H9 (cell line): ENCODE measurements around the gene ACOT13. TPM values are rescaled to one million over a fixed set of nuclear protein-coding genes. Genes with fewer than 3 reads are reported as not detected.
A peak's percentile ranks its signal among the peaks of the same experiment; 100 is the strongest.

Experiments used
- DNase-seq: peaks from one replicate; pipeline ENCODE4 v3.0.0-alpha.2; 2017
- H2AFZ ChIP-seq: one replicate; pipeline ENCODE4 v1.6.1; 2013; ENCODE audit warnings: mild to moderate bottlenecking, low read length, control low read depth, moderate library complexity
- H2AK5ac ChIP-seq: 2 replicates; pipeline ENCODE4 v1.6.1; 2013; ENCODE audit warnings: low read length, control low read depth, mixed read lengths; ENCODE audit not compliant: insufficient read length
- H2BK120ac ChIP-seq: one replicate; pipeline ENCODE4 v1.6.1; 2013; ENCODE audit warnings: low read depth, mild to moderate bottlenecking, low read length, control low read depth, inconsistent platforms; ENCODE audit not compliant: poor library complexity, severe bottlenecking
- H2BK12ac ChIP-seq: 2 replicates; pipeline ENCODE4 v1.6.1; 2013; ENCODE audit warnings: low read length, control low read depth, mixed read lengths, low read depth; ENCODE audit not compliant: insufficient read length
- H2BK15ac ChIP-seq: 2 replicates; pipeline ENCODE4 v1.6.1; 2013; ENCODE audit warnings: low read depth, low read length, control low read depth
- H2BK20ac ChIP-seq: one replicate; pipeline ENCODE4 v1.6.1; 2013; ENCODE audit warnings: low read depth, mild to moderate bottlenecking, low read length, control low read depth, inconsistent platforms; ENCODE audit not compliant: poor library complexity, severe bottlenecking
- H2BK5ac ChIP-seq: 2 replicates; pipeline ENCODE4 v1.6.1; 2013; ENCODE audit warnings: low read length, control low read depth, mixed read lengths; ENCODE audit not compliant: insufficient read length
- H3K14ac ChIP-seq: 2 replicates; pipeline ENCODE4 v1.6.1; 2013; ENCODE audit warnings: low read length, control low read depth; ENCODE audit not compliant: insufficient read depth
- H3K18ac ChIP-seq: 2 replicates; pipeline ENCODE4 v1.6.1; 2013; ENCODE audit warnings: low read depth, mild to moderate bottlenecking, mixed read lengths, low read length, control low read depth; ENCODE audit not compliant: insufficient read length
- H3K23ac ChIP-seq: 2 replicates; pipeline ENCODE4 v1.6.1; 2013; ENCODE audit warnings: low read length, control low read depth, mixed read lengths, low read depth; ENCODE audit not compliant: insufficient read length
- H3K23me2 ChIP-seq: 2 replicates; pipeline ENCODE4 v1.6.1; 2013; ENCODE audit warnings: low read depth, mild to moderate bottlenecking, mixed read lengths, low read length, control low read depth; ENCODE audit not compliant: insufficient read length, poor library complexity, severe bottlenecking
- H3K27ac ChIP-seq: 2 replicates; pipeline ENCODE4 v1.5.1; 2013; ENCODE audit warnings: low read length, control low read depth, mixed read lengths, low read depth; ENCODE audit not compliant: insufficient read length
- H3K27me3 ChIP-seq: 2 replicates; pipeline ENCODE4 v1.6.1; 2013; ENCODE audit warnings: low read length, control low read depth, inconsistent platforms; ENCODE audit not compliant: insufficient read depth
- H3K4ac ChIP-seq: 2 replicates; pipeline ENCODE4 v1.6.1; 2013; ENCODE audit warnings: low read depth, mild to moderate bottlenecking, control low read depth, inconsistent platforms, low read length, moderate library complexity
- H3K4me1 ChIP-seq: 2 replicates; pipeline ENCODE4 v1.6.1; 2013; ENCODE audit warnings: low read length, control low read depth, inconsistent platforms; ENCODE audit not compliant: insufficient read depth
- H3K4me2 ChIP-seq: 2 replicates; pipeline ENCODE4 v1.6.1; 2013; ENCODE audit warnings: low read length, control low read depth, mixed read lengths; ENCODE audit not compliant: insufficient read length, insufficient read depth
- H3K56ac ChIP-seq: 2 replicates; pipeline ENCODE4 v1.6.1; 2013; ENCODE audit warnings: low read depth, mild to moderate bottlenecking, mixed read lengths, low read length, control low read depth; ENCODE audit not compliant: insufficient read length
- H3K79me1 ChIP-seq: 2 replicates; pipeline ENCODE4 v1.6.1; 2013; ENCODE audit warnings: low read depth, mild to moderate bottlenecking, moderate library complexity, low read length, control low read depth, inconsistent platforms; ENCODE audit not compliant: insufficient read depth, poor library complexity, severe bottlenecking
- H3K79me2 ChIP-seq: 2 replicates; pipeline ENCODE4 v1.6.1; 2013; ENCODE audit warnings: low read length, control low read depth, inconsistent platforms; ENCODE audit not compliant: insufficient read depth
- H3K9ac ChIP-seq: 2 replicates; pipeline ENCODE4 v1.6.1; 2013; ENCODE audit warnings: low read length, control low read depth, mixed read lengths; ENCODE audit not compliant: insufficient read length; ENCODE audit errors: extremely low read depth
- H3K9me3 ChIP-seq: one replicate; pipeline ENCODE4 v1.6.1; 2013; ENCODE audit warnings: low read depth, low read length, inconsistent platforms; ENCODE audit not compliant: control insufficient read depth
- H3T11ph ChIP-seq: one replicate; pipeline ENCODE4 v1.6.1; 2013; ENCODE audit warnings: mild to moderate bottlenecking, low read length, control low read depth, inconsistent platforms
- H4K20me1 ChIP-seq: one replicate; pipeline ENCODE4 v1.6.1; 2013; ENCODE audit not compliant: control insufficient read depth, insufficient read length, insufficient read depth
- H4K5ac ChIP-seq: 2 replicates; pipeline ENCODE4 v1.6.1; 2013; ENCODE audit warnings: low read depth, mild to moderate bottlenecking, mixed read lengths, low read length, control low read depth; ENCODE audit not compliant: insufficient read length
- H4K8ac ChIP-seq: replicated peaks from 2 replicates; pipeline ENCODE4 v1.6.1; 2013; ENCODE audit warnings: low read length, control low read depth, mixed read lengths, low read depth; ENCODE audit not compliant: insufficient read length
- H4K91ac ChIP-seq: 2 replicates; pipeline ENCODE4 v1.6.1; 2013; ENCODE audit warnings: low read depth, mild to moderate bottlenecking, moderate library complexity, mixed read lengths, low read length, control low read depth; ENCODE audit not compliant: insufficient read length
- H3K27ac Mint-ChIP-seq, 3 experiments: 2 replicates in 2 of 3; 3 replicates in 1 of 3; pipeline ENCODE4 v1.8.0; 2020 to 2021; ENCODE audit warnings: mixed read lengths in 3 of 3, mild to moderate bottlenecking in 1 of 3, moderate library complexity in 1 of 3
- H3K27me3 Mint-ChIP-seq: 2 replicates; pipeline ENCODE4 v1.8.0; 2021; ENCODE audit warnings: low read depth, mild to moderate bottlenecking, moderate library complexity, mixed read lengths
- H3K36me3 Mint-ChIP-seq, 3 experiments: 2 replicates in 2 of 3; 3 replicates in 1 of 3; pipeline ENCODE4 v1.8.0; 2020 to 2021; ENCODE audit warnings: low read depth in 3 of 3, mixed read lengths in 3 of 3; ENCODE audit not compliant: insufficient read depth in 1 of 3
- H3K4me1 Mint-ChIP-seq, 2 experiments: 2 replicates each; pipeline ENCODE4 v1.8.0; 2020; ENCODE audit warnings: mixed read lengths in 2 of 2
- H3K4me3 Mint-ChIP-seq, 2 experiments: 2 replicates in 1 of 2; 3 replicates in 1 of 2; pipeline ENCODE4 v1.8.0; 2020 to 2021; ENCODE audit warnings: mild to moderate bottlenecking in 2 of 2, mixed read lengths in 2 of 2, moderate library complexity in 1 of 2
- H3K9me3 Mint-ChIP-seq, 2 experiments: 2 replicates in 1 of 2; 3 replicates in 1 of 2; pipeline ENCODE4 v1.8.0; 2020; ENCODE audit warnings: mild to moderate bottlenecking in 2 of 2, mixed read lengths in 2 of 2, moderate library complexity in 1 of 2
- CTCF ChIP-seq: fragments of 200-600 bp; sonication (generic); conservative IDR thresholded peaks from 3 replicates; pipeline ENCODE4 v1.8.0; 2021; ENCODE audit warnings: antibody characterized with exemption, mild to moderate bottlenecking
- WGBS: extraction: QIAGEN DNeasy Blood & Tissue Kit; methylation state at CpG from one replicate; pipeline ENCODE4 v1.1.7; 2013; ENCODE audit warnings: missing lambda C conversion rate, low lambda C conversion rate, mixed read lengths; ENCODE audit not compliant: insufficient read length; ENCODE audit errors: extremely low coverage; 5-methylcytosine and 5-hydroxymethylcytosine counted together
- total RNA-seq: library from RNA; stranded (reverse); gene quantifications from 2 replicates; pipeline ENCODE4 v1.2.1, GENCODE V29; 2021

Gene ACOT13
- total RNA-seq, 1 experiment from 2014 or later, result 38.0 TPM

GRCh38 chr6:24632573-24632972 is 34.3 kb upstream of the ACOT13 start:
- Histone ChIP-seq H3T11ph (no peak overlapping the region), H4K5ac (no peak overlapping the region), H3K14ac (no peak overlapping the region), H3K4me2 (no peak overlapping the region), H3K56ac (no peak overlapping the region), H2BK20ac (no peak overlapping the region), H3K27me3 (no peaks in the 10 kb centered on the region), H3K23me2 (no peaks in the 10 kb centered on the region), H4K8ac (no peak overlapping the region), H3K23ac (no peak overlapping the region), H2AFZ (no peak overlapping the region), H3K4ac (no peak overlapping the region), H3K18ac (no peak overlapping the region), H3K79me2 (no peaks in the 10 kb centered on the region), H2BK5ac (no peak overlapping the region), H3K4me1 (no peaks in the 10 kb centered on the region), H3K9me3 (no peaks in the 10 kb centered on the region), H3K9ac (no peak overlapping the region), H2BK15ac (no peak overlapping the region), H3K79me1 (no peaks in the 10 kb centered on the region), H4K91ac (no peak overlapping the region), H4K20me1 (no peaks in the 10 kb centered on the region), H2BK12ac (no peak overlapping the region), H2BK120ac (no peak overlapping the region), H2AK5ac (no peak overlapping the region), H3K27ac (no peak overlapping the region)
- Mint-ChIP-seq H3K4me3 (no peak overlapping the region), H3K36me3 (no peaks in the 10 kb centered on the region; a peak in 1 of 7 replicates), H3K9me3 (no peaks in the 10 kb centered on the region; a peak in 2 of 5 replicates), H3K4me1 (peaks cover 6 to 20% of the 10 kb centered on the region in 2 experiments), H3K27me3 (no peaks in the 10 kb centered on the region; the same call in 1 of the 2 replicates), H3K27ac (peak overlapping the region in 1 of 3 experiments; percentile 30; a peak in 1 of 7 replicates)
- DNase-seq, result no peak
- TF ChIP-seq CTCF, result no peak
- no CpG with 5 or more reads among the region's 1 CpG for WGBS
